Measurements from ENCODE around the gene NAV2. TPM values are rescaled to one million over a fixed set of nuclear protein-coding genes. Genes with fewer than 3 reads are reported as not detected.
"Not testable (repeated sequence)": the region's sequence is repeated elsewhere in the genome, so short reads cannot be mapped to it uniquely, and the experiment has no call there.

Gene NAV2
- total RNA-seq, 1 donor from 2014 or later = 9.6 TPM

- Histone ChIP-seq H3K9ac (no peak overlapping the region), H3K4me2 (no peak overlapping the region), H3F3A (ENCODE audit: low read depth) (no peaks in the 10 kb centered on the region), H3K9me3 (ENCODE audit: low read depth) (no peaks in the 10 kb centered on the region), H4K20me1 (ENCODE audit: low read depth) (no peaks in the 10 kb centered on the region), H3K36me3 (no peaks in the 10 kb centered on the region), H3K27ac (no peak overlapping the region), H3K79me2 (ENCODE audit: low read depth) (no peaks in the 10 kb centered on the region), H3K4me1 (no peaks in the 10 kb centered on the region), H3K4me3 (no peak overlapping the region), H2AFZ (replicated peaks) (no peak overlapping the region), H3K27me3 (no peaks in the 10 kb centered on the region)
- no peak for TF ChIP-seq CTCF (IDR thresholded peaks at IDR 0.05)
- H3K4me1 Mint-ChIP-seq = peaks cover 5% of the 10 kb centered on the region
- H3K4me3 Mint-ChIP-seq = no peak overlapping the region
- no peaks in the 10 kb centered on the region for H3K9me3 Mint-ChIP-seq
- no peak for DNase-seq (ENCODE audit: low spot score)
- peaks cover 20% of the 10 kb centered on the region for H3K36me3 Mint-ChIP-seq
- no peak overlapping the region for H3K27ac Mint-ChIP-seq
- H3K27me3 Mint-ChIP-seq (ENCODE audit: insufficient read depth, low read depth) = peaks cover 2% of the 10 kb centered on the region
These were observed 181.8 kb downstream of the NAV2 start for GRCh38 chr11:19894404-19894803.

- H3K9me3 ChIP-seq (ENCODE audit: low read depth); H3K4me1 Mint-ChIP-seq; H3K27ac ChIP-seq; H3K27me3 Mint-ChIP-seq (ENCODE audit: insufficient read depth, low read depth); H3F3A ChIP-seq (ENCODE audit: low read depth); H4K20me1 ChIP-seq (ENCODE audit: low read depth); H3K36me3 ChIP-seq; H3K27ac Mint-ChIP-seq; H3K4me1 ChIP-seq; H3K4me3 ChIP-seq; DNase-seq (ENCODE audit: low spot score); H3K4me2 ChIP-seq; H3K4me3 Mint-ChIP-seq; H3K79me2 ChIP-seq (ENCODE audit: low read depth); H3K27me3 ChIP-seq; H3K9ac ChIP-seq; H2AFZ ChIP-seq (replicated peaks); H3K9me3 Mint-ChIP-seq: not testable (repeated sequence)
- H3K36me3 Mint-ChIP-seq = peaks cover 24% of the 10 kb centered on the region
These were observed 182.4 kb downstream of the NAV2 start for GRCh38 chr11:19895037-19895436.

GRCh38 chr11:19895776-19896175 lies 183.1 kb downstream of the NAV2 start:
- Mint-ChIP-seq H3K9me3 (no peaks in the 10 kb centered on the region), H3K27me3 (ENCODE audit: insufficient read depth, low read depth) (peaks cover 2% of the 10 kb centered on the region)
- H3F3A ChIP-seq (ENCODE audit: low read depth) = no peaks in the 10 kb centered on the region

GRCh38 chr11:19903620-19904069 lies 191.0 kb downstream of the NAV2 start:
- H3K36me3 ChIP-seq = no peaks in the 10 kb centered on the region
- H3K9me3 ChIP-seq (ENCODE audit: low read depth) = no peaks in the 10 kb centered on the region
- H3K27ac ChIP-seq = no peak overlapping the region
- H3K4me2 ChIP-seq = no peak overlapping the region
- no peaks in the 10 kb centered on the region for H3F3A ChIP-seq (ENCODE audit: low read depth)
- DNase-seq (ENCODE audit: low spot score) = peak; percentile 88
- no peak overlapping the region for H3K4me3 ChIP-seq
- H3K9ac ChIP-seq = no peak overlapping the region
- no peak for TF ChIP-seq EZH2phosphoT487 (IDR thresholded peaks at IDR 0.05)
- TF ChIP-seq CTCF (IDR thresholded peaks at IDR 0.05) = peak; percentile 92
- no peak for TF ChIP-seq EZH2 (IDR thresholded peaks at IDR 0.05)
- no peaks in the 10 kb centered on the region for H3K27me3 ChIP-seq
- Mint-ChIP-seq H3K4me3 (no peak overlapping the region), H3K4me1 (peaks cover 13% of the 10 kb centered on the region), H3K36me3 (peaks cover 8% of the 10 kb centered on the region), H3K27me3 (ENCODE audit: insufficient read depth, low read depth) (peaks cover 2% of the 10 kb centered on the region), H3K9me3 (no peaks in the 10 kb centered on the region), H3K27ac (no peak overlapping the region)
- peaks cover 6% of the 10 kb centered on the region for H4K20me1 ChIP-seq (ENCODE audit: low read depth)
- H2AFZ ChIP-seq (replicated peaks) = no peak overlapping the region
- H3K4me1 ChIP-seq = no peaks in the 10 kb centered on the region
- H3K79me2 ChIP-seq (ENCODE audit: low read depth) = no peaks in the 10 kb centered on the region

More at GRCh38 chr11:19895776-19896175, 183.1 kb downstream of the NAV2 start:
- Mint-ChIP-seq H3K36me3 (peaks cover 24% of the 10 kb centered on the region), H3K4me1 (peaks cover 2% of the 10 kb centered on the region), H3K27ac (no peak overlapping the region), H3K4me3 (no peak overlapping the region)
- Histone ChIP-seq H3K9ac (no peak overlapping the region), H3K4me1 (no peaks in the 10 kb centered on the region), H3K4me3 (no peak overlapping the region), H3K36me3 (no peaks in the 10 kb centered on the region), H3K27me3 (no peaks in the 10 kb centered on the region), H3K27ac (no peak overlapping the region), H3K4me2 (no peak overlapping the region), H4K20me1 (ENCODE audit: low read depth) (no peaks in the 10 kb centered on the region), H2AFZ (replicated peaks) (no peak overlapping the region), H3K9me3 (ENCODE audit: low read depth) (no peaks in the 10 kb centered on the region), H3K79me2 (ENCODE audit: low read depth) (no peaks in the 10 kb centered on the region)
- no peak for DNase-seq (ENCODE audit: low spot score)
- TF ChIP-seq CTCF (IDR thresholded peaks at IDR 0.05) (no peak), EZH2 (IDR thresholded peaks at IDR 0.05) (no peak), EZH2phosphoT487 (IDR thresholded peaks at IDR 0.05) (no peak)

Data from neural progenitor cell (in vitro differentiated cells).